ENCODE measurements around the gene WDR72. TPM values are rescaled to one million over a fixed set of nuclear protein-coding genes. Genes with fewer than 3 reads are reported as not detected.

The WDR72 gene
- total RNA-seq, 2 experiments from 2014 or later = not detected

DNA sequence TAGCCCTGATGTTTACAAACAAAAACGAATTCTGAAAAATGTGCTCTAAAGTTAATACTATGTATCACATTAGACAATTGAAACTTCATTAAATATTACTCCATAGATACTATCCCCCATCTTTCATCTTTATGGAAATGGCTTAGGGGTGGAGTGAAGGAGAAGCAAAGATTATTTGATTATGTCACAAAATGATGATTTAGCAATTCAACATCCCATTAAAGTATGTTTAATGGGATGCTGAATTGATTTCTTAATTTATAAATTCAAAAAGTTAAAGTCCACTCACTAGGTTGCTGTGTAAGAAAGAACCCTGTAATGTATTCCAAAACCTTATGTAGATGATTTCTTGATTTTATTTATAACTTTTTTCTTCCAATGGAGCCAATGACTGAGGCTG lies 201.1 kb downstream of the WDR72 start:
- Histone ChIP-seq H4K20me1 (ENCODE audit: insufficient read depth, low read length) (no peaks in the 10 kb centered on the region), H3K36me3 (ENCODE audit: insufficient read depth, low read length) (no peaks in the 10 kb centered on the region), H3K9me2 (ENCODE audit: insufficient read depth, low read length) (no peaks in the 10 kb centered on the region), H3K9me3 (ENCODE audit: low read length) (no peaks in the 10 kb centered on the region), H3K79me2 (ENCODE audit: insufficient read depth, low read depth, low read length) (no peaks in the 10 kb centered on the region), H3K4me3 (ENCODE audit: low read depth, low read length, poor library complexity, severe bottlenecking) (no peak overlapping the region), H3K4me2 (ENCODE audit: low read length) (no peak overlapping the region), H3K27ac (ENCODE audit: low read depth, low read length, poor library complexity, severe bottlenecking) (no peak overlapping the region), H3K4me1 (ENCODE audit: insufficient read depth, low read length, poor library complexity, severe bottlenecking) (no peaks in the 10 kb centered on the region), H2AFZ (ENCODE audit: low read length) (no peak overlapping the region)
- no TSS peak for BruUV-seq (replicated peaks)
- no peak for DNase-seq (ENCODE audit: low spot score)
- intact Hi-C loops (cut with micrococcal nuclease; ENCODE audit: unreplicated experiment) = no loop called here
- TF ChIP-seq, protein P1, sequence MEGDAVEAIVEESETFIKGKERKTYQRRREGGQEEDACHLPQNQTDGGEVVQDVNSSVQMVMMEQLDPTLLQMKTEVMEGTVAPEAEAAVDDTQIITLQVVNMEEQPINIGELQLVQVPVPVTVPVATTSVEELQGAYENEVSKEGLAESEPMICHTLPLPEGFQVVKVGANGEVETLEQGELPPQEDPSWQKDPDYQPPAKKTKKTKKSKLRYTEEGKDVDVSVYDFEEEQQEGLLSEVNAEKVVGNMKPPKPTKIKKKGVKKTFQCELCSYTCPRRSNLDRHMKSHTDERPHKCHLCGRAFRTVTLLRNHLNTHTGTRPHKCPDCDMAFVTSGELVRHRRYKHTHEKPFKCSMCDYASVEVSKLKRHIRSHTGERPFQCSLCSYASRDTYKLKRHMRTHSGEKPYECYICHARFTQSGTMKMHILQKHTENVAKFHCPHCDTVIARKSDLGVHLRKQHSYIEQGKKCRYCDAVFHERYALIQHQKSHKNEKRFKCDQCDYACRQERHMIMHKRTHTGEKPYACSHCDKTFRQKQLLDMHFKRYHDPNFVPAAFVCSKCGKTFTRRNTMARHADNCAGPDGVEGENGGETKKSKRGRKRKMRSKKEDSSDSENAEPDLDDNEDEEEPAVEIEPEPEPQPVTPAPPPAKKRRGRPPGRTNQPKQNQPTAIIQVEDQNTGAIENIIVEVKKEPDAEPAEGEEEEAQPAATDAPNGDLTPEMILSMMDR (conservative IDR thresholded peaks at IDR 0.05; ENCODE audit: low read length) = no peak
- TF ChIP-seq EZH2phosphoT487 (IDR thresholded peaks at IDR 0.05; ENCODE audit: borderline replicate concordance, low read depth, low read length) = no peak
- CTCF ChIA-PET (ENCODE audit: unreplicated experiment) = no interaction called here
- POLR2A ChIA-PET = interaction anchor here (0.7 kb wide), 1 partner anchor 175 kb away, joined by 6 read pairs; no protein-coding TSS in a partner anchor

DNA sequence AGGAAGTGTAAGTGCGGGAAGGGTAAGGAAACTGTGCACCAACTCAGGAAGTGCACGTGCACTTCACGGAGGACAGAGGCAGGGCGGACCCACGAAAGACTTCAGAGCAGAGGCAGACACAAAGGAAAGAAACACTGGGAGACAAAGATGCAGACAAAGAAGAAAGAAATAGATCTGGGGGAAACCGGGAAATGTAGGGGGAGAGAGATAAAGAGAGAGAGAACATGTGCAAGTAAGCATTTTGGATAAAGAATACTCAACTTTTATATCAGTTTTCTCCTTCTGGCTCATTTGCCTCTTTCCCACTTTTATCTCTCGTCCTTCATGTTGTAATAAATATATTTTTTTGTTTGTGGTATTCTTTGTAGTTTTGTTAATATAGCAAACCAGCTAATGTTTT lies 204.2 kb downstream of the WDR72 start:
- Histone ChIP-seq H4K20me1 (ENCODE audit: insufficient read depth, low read length) (no peaks in the 10 kb centered on the region), H3K79me2 (ENCODE audit: insufficient read depth, low read depth, low read length) (no peaks in the 10 kb centered on the region), H3K9me2 (ENCODE audit: insufficient read depth, low read length) (no peaks in the 10 kb centered on the region), H2AFZ (ENCODE audit: low read length) (no peak overlapping the region), H3K27ac (ENCODE audit: low read depth, low read length, poor library complexity, severe bottlenecking) (no peak overlapping the region), H3K36me3 (ENCODE audit: insufficient read depth, low read length) (no peaks in the 10 kb centered on the region), H3K9me3 (ENCODE audit: low read length) (no peaks in the 10 kb centered on the region), H3K4me3 (ENCODE audit: low read depth, low read length, poor library complexity, severe bottlenecking) (no peak overlapping the region), H3K4me2 (ENCODE audit: low read length) (no peak overlapping the region), H3K4me1 (ENCODE audit: insufficient read depth, low read length, poor library complexity, severe bottlenecking) (no peaks in the 10 kb centered on the region)
- CTCF ChIA-PET (ENCODE audit: unreplicated experiment) = no interaction called here
- TF ChIP-seq EZH2phosphoT487 (IDR thresholded peaks at IDR 0.05; ENCODE audit: borderline replicate concordance, low read depth, low read length) = no peak
- TF ChIP-seq, protein P1 (conservative IDR thresholded peaks at IDR 0.05; ENCODE audit: low read length) = no peak
- DNase-seq (ENCODE audit: low spot score) = no peak
- intact Hi-C loops (cut with micrococcal nuclease; ENCODE audit: unreplicated experiment) = no loop called here
- no TSS peak for BruUV-seq (replicated peaks)
- POLR2A ChIA-PET = no interaction called here

DNA sequence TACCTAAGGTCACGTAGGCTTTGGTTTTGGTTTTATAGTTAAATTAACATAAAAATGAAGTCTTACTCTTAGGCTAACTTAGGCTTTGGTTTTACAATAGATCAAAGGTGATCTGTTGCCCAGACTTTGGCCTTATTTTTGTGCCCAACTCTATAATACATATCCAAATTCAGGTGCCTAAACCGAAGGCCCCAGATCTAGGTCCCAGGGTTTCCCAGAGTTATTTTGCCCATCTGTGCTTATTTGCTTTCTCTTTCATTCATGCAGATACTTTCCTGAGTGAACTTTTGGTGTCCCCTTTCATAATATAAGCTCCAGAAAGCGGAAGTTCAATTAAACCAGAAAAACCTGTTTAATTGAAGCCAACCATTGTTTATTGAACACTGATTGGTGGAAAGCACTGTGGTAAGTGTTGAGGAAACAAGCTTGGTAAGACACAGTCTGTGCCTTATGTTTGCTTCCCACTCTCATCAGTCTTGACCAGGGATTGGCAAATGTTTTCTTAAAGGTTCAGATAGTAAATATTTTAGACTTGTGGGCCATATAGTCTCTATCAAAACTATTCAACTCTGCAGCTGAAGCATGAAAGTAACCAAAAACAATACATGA lies 209.7 kb downstream of the WDR72 start:
- no TSS peak for BruUV-seq (replicated peaks)
- H3K4me1 ChIP-seq (ENCODE audit: insufficient read depth, low read length, poor library complexity, severe bottlenecking) = no peaks in the 10 kb centered on the region
- POLR2A ChIA-PET = interaction anchor here (0.7 kb wide), 1 partner anchor 38 kb away, joined by 3 read pairs; no protein-coding TSS in a partner anchor
- no peak for DNase-seq (ENCODE audit: low spot score)
- no peak overlapping the region for H3K4me2 ChIP-seq (ENCODE audit: low read length)
- H3K79me2 ChIP-seq (ENCODE audit: insufficient read depth, low read depth, low read length) = no peaks in the 10 kb centered on the region
- no peaks in the 10 kb centered on the region for H3K9me2 ChIP-seq (ENCODE audit: insufficient read depth, low read length)
- no peak overlapping the region for H2AFZ ChIP-seq (ENCODE audit: low read length)
- H3K4me3 ChIP-seq (ENCODE audit: low read depth, low read length, poor library complexity, severe bottlenecking) = no peak overlapping the region
- no peaks in the 10 kb centered on the region for H4K20me1 ChIP-seq (ENCODE audit: insufficient read depth, low read length)
- CTCF ChIA-PET (ENCODE audit: unreplicated experiment) = no interaction called here
- intact Hi-C loops (cut with micrococcal nuclease; ENCODE audit: unreplicated experiment) = no loop called here
- H3K27ac ChIP-seq (ENCODE audit: low read depth, low read length, poor library complexity, severe bottlenecking) = no peak overlapping the region
- no peaks in the 10 kb centered on the region for H3K36me3 ChIP-seq (ENCODE audit: insufficient read depth, low read length)
- no peaks in the 10 kb centered on the region for H3K9me3 ChIP-seq (ENCODE audit: low read length)
- TF ChIP-seq, protein P1 (conservative IDR thresholded peaks at IDR 0.05; ENCODE audit: low read length) = no peak
- TF ChIP-seq EZH2phosphoT487 (IDR thresholded peaks at IDR 0.05; ENCODE audit: borderline replicate concordance, low read depth, low read length) = no peak
